ENCODE data around the gene NLGN1.

The NLGN1 gene

DNA sequence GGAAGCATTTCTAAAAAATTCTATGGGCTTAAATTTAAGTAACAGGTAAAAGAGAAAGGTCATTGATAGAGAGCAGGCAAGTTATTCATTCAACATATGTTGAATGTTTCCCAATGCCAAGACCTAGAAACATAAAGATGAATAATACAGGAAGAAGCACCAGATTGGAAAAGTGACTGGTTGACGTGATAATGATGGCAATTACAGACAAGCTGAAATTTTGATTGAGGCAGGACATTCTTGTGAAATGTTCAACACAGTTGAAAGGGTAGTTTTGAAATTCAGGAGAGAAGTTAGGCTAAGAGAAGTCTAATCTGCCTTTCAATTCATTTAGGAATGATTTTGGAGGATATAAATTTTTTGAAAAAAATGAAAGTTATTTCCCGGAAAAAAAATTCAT lies 925.2 kb downstream of the NLGN1 start:
- no peaks in the 10 kb centered on the region for H3K36me3 Mint-ChIP-seq
- peaks cover 26% of the 10 kb centered on the region for H3K9me3 Mint-ChIP-seq
- no peak for ATAC-seq
- no peaks in the 10 kb centered on the region for H3K4me1 Mint-ChIP-seq
- H3K4me3 Mint-ChIP-seq: no peak overlapping the region
- H3K27me3 Mint-ChIP-seq: no peaks in the 10 kb centered on the region
- no peak overlapping the region for H3K27ac Mint-ChIP-seq

DNA sequence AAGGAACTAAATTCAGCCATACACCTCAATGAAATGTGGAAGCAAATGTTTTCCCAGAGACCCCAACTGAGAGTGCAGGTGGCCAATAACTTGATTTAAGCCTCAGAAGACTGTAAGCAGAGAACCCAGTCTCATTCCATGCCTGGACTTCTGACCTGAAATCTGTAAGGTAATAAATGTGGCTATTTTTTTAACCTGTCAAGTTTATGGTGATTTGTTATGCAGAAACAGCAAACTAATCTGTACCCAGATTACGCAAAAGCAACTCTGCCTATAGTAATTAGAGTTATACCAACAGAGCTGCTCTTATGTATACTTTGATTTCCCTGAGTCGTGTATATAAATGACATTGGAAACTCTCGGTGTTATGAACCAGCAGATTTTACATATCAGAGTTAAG lies 927.6 kb downstream of the NLGN1 start:
- no peaks in the 10 kb centered on the region for H3K27me3 Mint-ChIP-seq
- H3K9me3 Mint-ChIP-seq: peaks cover 20% of the 10 kb centered on the region
- no peak overlapping the region for H3K27ac Mint-ChIP-seq
- no peaks in the 10 kb centered on the region for H3K4me1 Mint-ChIP-seq
- H3K4me3 Mint-ChIP-seq: no peak overlapping the region
- no peak for ATAC-seq
- no peaks in the 10 kb centered on the region for H3K36me3 Mint-ChIP-seq

DNA sequence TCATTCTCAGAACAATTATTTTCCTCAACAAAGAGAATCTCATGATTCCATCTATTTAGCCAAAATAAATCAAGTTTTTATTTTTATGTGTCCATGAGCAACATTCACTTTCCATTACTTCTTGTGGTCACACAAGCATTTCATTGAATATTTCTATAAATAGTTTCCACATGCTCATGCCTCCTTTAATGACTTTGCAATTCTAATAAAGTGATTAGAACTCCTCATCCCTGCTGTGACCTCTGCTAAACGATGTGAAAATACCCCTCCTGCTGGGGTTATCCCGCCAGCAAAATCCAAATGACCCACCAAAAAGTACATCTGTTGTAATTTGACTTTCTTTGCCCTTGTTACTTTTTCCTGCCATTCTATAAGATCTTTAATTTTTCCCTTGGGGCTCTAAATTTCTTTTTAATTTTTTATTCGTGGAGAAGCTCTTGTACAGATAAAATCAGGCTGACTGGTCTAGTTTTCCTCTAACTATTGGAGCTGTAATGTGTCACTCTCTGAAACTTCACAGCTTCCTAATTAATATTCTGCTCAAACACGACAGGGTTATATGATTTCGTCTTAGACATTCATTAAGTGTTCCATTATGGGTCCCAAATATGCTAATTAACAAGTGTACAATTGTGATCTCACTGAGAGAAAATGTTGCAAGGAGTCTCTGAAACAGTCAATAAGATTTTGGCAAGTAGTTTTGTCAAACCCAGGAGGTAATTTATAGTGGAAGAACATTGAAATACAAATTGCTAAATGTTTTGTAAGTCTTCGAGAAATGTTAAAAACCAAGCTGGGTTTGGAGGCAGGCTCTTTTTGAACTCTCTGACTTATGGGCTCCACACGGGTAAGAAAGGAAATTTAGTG lies 928.5 kb downstream of the NLGN1 start:
- ATAC-seq: no peak
- Mint-ChIP-seq H3K36me3 (no peaks in the 10 kb centered on the region), H3K27ac (no peak overlapping the region), H3K9me3 (peaks cover 20% of the 10 kb centered on the region), H3K4me3 (no peak overlapping the region), H3K27me3 (no peaks in the 10 kb centered on the region), H3K4me1 (no peaks in the 10 kb centered on the region)

DNA sequence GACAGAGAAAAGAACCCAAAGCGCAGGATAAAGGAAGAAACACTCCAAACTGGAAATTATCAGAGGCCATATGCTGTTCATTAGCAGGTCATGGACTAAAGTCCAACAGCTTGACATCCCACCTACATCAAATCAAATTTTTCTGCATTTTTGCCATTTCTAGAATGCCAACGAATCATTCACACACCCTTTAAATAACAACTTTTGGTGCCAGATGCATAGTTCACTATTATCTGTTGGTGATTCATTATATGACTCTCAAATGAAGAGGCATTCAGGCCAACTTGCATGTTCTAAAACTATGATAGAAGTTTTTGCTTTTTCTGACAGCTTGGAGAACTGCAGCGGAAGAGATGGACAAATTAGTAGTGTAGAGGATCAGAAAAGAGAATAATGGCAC lies 931.8 kb downstream of the NLGN1 start:
- no peak overlapping the region for H3K27ac Mint-ChIP-seq
- no peak overlapping the region for H3K4me3 Mint-ChIP-seq
- no peaks in the 10 kb centered on the region for H3K36me3 Mint-ChIP-seq
- no peak for ATAC-seq
- H3K9me3 Mint-ChIP-seq: peaks cover 9% of the 10 kb centered on the region
- no peaks in the 10 kb centered on the region for H3K4me1 Mint-ChIP-seq
- no peaks in the 10 kb centered on the region for H3K27me3 Mint-ChIP-seq

DNA sequence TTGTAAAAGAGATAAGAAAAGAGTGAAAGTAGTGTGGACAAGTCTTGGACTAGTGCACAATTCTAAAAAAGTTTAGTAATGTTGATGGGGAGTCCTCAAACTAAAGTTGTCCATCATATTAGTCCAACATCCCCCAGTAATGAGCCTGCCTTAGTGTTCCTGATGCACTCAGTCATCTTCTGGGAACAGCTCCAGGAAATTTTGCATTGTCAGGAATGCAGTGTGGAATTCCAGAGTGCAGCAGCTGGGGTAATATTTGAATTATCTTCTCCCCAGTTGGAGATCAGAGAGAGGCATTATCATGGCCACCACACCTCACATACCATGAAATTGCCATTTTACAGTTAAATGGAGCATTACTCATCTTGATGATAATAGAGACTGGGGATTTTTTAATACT lies 932.8 kb downstream of the NLGN1 start:
- ATAC-seq: no peak
- Mint-ChIP-seq H3K4me1 (no peaks in the 10 kb centered on the region), H3K27ac (no peak overlapping the region), H3K4me3 (no peak overlapping the region), H3K36me3 (no peaks in the 10 kb centered on the region), H3K9me3 (peaks cover 9% of the 10 kb centered on the region), H3K27me3 (no peaks in the 10 kb centered on the region)

DNA sequence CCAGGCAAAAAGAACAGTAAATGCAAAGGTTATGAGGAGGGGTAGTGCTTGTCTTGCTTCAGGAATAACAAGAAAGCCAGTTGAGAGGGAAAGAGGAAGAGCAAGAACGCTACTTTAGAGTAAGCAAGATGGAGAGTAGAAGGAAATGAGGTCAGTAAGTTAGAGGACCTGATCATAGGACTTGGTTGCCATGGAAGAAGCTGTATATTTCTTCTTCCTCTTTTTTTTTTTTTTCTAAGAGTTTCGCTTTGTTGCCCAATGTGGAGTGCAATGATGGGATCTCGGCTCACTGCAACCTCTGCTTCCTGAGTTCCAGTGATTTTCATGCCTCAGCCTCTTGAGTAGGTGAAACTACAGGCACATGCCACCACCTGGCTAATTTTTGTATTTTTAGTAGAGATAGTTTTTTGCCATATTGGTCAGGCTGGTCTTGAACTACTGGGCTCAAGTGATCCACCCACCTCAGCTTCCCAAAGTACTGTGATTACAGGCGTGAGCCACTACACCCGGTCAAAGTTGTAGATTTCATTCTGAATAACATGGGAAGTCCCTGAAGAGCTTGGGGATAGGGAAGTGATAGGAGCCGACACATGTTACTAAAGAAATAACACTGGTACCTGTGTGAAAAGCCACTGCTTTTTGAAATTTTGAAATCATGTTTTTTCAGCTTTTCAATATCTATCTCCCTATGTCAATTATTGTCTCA lies 933.7 kb downstream of the NLGN1 start:
- H3K4me1 Mint-ChIP-seq: no peaks in the 10 kb centered on the region
- ATAC-seq: no peak
- H3K9me3 Mint-ChIP-seq: peaks cover 12% of the 10 kb centered on the region
- H3K27ac Mint-ChIP-seq: no peak overlapping the region
- H3K4me3 Mint-ChIP-seq: no peak overlapping the region
- H3K36me3 Mint-ChIP-seq: no peaks in the 10 kb centered on the region
- no peaks in the 10 kb centered on the region for H3K27me3 Mint-ChIP-seq

DNA sequence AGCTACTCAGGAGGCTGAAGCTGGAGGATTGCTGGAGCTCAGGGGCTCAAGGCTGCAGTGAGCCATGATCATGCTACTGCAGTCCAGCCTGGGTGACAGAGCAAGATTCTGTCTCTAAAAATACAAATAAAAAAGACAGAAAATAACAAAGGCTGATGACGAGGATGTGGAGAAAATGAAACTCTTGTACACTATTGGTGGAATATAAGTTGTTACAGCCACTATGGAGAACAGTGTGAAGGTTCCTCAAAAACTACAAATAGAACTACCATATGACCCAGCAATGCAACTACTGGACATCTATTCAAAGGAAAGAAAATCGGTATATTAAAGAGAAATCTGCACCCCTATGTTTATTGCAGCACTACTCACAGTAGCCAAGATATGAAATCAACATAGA lies 934.8 kb downstream of the NLGN1 start:
- ATAC-seq: no peak
- no peak overlapping the region for H3K4me3 Mint-ChIP-seq
- H3K4me1 Mint-ChIP-seq: no peaks in the 10 kb centered on the region
- H3K9me3 Mint-ChIP-seq: peaks cover 12% of the 10 kb centered on the region
- H3K27ac Mint-ChIP-seq: no peak overlapping the region
- H3K27me3 Mint-ChIP-seq: no peaks in the 10 kb centered on the region
- no peaks in the 10 kb centered on the region for H3K36me3 Mint-ChIP-seq

DNA sequence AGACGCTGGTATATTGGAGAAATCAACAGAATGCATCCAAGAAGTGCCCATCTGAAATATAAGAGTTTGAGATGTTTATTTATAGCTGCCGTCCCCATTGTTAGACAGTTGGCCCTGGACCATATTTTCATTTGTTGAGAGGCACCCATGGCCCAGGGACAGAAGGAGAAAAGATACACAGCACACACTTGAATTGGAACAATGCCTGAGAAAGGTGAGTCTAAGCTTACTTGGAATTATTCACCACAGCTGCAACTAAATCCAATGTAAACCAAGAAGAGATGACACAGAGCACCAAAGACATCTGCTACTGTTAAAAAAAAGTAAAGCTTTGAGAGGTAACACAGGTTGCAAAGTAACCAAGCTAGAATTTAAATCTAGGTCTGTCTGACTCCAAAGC lies 936.1 kb downstream of the NLGN1 start:
- Mint-ChIP-seq H3K27me3 (no peaks in the 10 kb centered on the region), H3K27ac (no peak overlapping the region), H3K4me3 (no peak overlapping the region), H3K9me3 (peaks cover 12% of the 10 kb centered on the region), H3K4me1 (no peaks in the 10 kb centered on the region), H3K36me3 (no peaks in the 10 kb centered on the region)
- no peak for ATAC-seq

DNA sequence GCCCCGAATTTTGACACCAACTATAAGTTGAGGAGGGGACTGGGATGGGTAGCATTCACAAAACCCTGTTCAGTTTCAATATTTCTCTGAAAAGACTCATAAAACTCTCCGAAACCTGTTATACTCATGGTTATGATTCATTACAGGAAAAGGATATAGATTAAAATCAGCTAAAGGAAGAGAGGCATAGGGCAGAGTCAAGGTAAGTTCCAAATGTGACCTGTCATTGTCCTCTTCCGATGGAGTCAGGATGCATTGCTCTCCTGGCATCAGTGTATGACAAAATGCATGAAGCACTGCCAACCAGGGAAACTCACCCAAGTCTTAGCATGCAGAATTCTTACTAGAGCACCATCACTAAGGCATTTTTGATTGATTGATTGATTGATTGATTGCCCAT lies 936.6 kb downstream of the NLGN1 start:
- Mint-ChIP-seq H3K27ac (no peak overlapping the region), H3K27me3 (no peaks in the 10 kb centered on the region), H3K4me1 (no peaks in the 10 kb centered on the region), H3K36me3 (no peaks in the 10 kb centered on the region), H3K4me3 (no peak overlapping the region), H3K9me3 (peaks cover 10% of the 10 kb centered on the region)
- no peak for ATAC-seq

DNA sequence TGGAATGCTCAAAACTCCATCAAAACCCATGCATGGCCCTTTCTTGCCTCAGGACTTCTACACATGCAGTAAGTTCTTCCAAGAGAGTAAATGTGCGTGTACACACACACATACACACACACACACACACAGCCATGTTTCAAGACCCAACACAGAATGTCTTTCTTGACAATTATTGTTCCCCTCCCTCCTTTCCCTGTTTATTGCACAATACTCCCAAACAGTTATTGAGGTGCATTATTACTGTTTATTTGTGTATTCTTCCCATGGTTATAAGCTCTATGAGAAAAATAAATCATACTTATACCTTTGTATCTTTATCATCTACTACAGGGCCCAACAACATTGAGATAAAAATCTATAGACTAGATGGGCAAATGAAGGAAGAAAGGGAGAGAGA lies 937.8 kb downstream of the NLGN1 start:
- no peaks in the 10 kb centered on the region for H3K4me1 Mint-ChIP-seq
- no peak overlapping the region for H3K27ac Mint-ChIP-seq
- no peak overlapping the region for H3K4me3 Mint-ChIP-seq
- ATAC-seq: no peak
- H3K27me3 Mint-ChIP-seq: no peaks in the 10 kb centered on the region
- peaks cover 7% of the 10 kb centered on the region for H3K9me3 Mint-ChIP-seq
- H3K36me3 Mint-ChIP-seq: no peaks in the 10 kb centered on the region

DNA sequence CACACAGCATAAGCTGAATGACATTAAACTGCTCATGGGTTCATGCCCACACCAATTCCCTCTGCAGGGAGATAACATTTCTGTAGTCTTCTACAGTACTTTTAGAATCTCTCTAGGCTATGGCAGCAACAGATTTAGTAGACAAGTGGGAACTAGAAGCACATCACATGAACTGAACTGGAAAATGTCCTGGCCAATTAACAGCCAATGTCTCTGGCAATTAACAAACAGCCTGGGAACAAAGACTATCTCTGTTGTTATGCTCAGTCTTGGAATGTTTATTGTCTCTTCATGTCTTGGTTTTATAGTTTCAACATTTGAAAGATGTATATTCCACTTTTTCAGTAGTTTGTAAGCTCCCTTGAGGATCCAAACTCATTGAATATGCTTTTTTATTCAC lies 938.4 kb downstream of the NLGN1 start:
- Mint-ChIP-seq H3K9me3 (peaks cover 6% of the 10 kb centered on the region), H3K4me3 (no peak overlapping the region), H3K36me3 (no peaks in the 10 kb centered on the region), H3K4me1 (no peaks in the 10 kb centered on the region), H3K27me3 (no peaks in the 10 kb centered on the region), H3K27ac (no peak overlapping the region)
- no peak for ATAC-seq

All from stimulated activated memory B cell treated with anti-CD40 and anti-IgM and Interleukin-4, amounts not matched to agents 10 μg/mL and 1 μg/mL and 100 μg/mL, for 72 hours (primary cell).